ENCODE data around the gene CLHC1. TPM values are rescaled to one million over a fixed set of nuclear protein-coding genes. Genes with fewer than 3 reads are reported as not detected.

Gene CLHC1
- total RNA-seq, 1 experiment from 2014 or later = 11.1 TPM

Other genes with a start within 250 kb of the CLHC1 start
- gene RTN4, start 181.8 kb downstream of the CLHC1 start, total RNA-seq (2021; ENCODE audit: unreplicated experiment) = 221 TPM
- 1,291 TPM for gene RPS27A, start 395 bp upstream of the CLHC1 start, total RNA-seq (2021; ENCODE audit: unreplicated experiment)
- gene MTIF2, start 36.9 kb upstream of the CLHC1 start, total RNA-seq (2021; ENCODE audit: unreplicated experiment) = 49.8 TPM
- gene CCDC88A, start 187.6 kb upstream of the CLHC1 start, total RNA-seq (2021; ENCODE audit: unreplicated experiment) = 27.2 TPM

Data from HCT116 (cell line).